ENCODE measurements around the gene NDUFS6.
"Not testable (repeated sequence)": the region's sequence is repeated elsewhere in the genome, so short reads cannot be mapped to it uniquely, and the experiment has no call there.

The NDUFS6 gene

DNA sequence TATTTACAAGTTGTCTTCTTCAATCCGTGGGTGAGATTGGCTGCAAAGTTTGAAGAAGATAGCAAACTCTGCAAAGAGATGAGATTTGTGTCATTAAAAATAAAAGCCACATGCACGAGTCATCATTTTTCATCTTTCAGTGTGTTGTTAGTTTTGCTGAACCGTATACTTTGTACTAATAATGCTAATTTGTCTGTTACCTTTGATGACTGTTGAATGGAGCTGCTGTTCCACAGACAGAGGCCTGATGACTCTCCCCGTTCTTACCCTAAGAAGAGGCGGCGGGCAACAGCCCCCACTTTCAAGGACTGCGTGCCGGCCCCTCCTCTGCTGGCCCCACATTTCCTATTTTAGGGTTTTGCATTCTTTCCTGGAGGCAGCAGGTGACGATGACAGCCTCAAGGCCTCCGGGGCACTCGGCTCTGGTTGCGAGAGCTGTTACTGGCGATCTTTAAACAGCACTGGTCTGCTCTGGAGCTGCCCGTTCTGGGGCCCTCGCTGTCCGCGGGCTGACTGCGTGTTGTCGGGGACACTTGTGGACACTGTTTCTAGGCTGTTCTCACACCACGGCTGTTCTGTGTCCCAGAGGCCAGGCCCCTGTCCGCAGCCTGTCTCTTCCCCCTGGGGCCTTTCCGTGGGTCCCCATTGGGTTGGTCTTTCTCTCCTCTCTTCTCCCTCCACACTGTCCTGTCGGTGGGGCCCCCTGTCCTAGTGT, 35.1 kb downstream of the NDUFS6 start:
- DNase-seq (ENCODE audit: low read depth) = no peak

DNA sequence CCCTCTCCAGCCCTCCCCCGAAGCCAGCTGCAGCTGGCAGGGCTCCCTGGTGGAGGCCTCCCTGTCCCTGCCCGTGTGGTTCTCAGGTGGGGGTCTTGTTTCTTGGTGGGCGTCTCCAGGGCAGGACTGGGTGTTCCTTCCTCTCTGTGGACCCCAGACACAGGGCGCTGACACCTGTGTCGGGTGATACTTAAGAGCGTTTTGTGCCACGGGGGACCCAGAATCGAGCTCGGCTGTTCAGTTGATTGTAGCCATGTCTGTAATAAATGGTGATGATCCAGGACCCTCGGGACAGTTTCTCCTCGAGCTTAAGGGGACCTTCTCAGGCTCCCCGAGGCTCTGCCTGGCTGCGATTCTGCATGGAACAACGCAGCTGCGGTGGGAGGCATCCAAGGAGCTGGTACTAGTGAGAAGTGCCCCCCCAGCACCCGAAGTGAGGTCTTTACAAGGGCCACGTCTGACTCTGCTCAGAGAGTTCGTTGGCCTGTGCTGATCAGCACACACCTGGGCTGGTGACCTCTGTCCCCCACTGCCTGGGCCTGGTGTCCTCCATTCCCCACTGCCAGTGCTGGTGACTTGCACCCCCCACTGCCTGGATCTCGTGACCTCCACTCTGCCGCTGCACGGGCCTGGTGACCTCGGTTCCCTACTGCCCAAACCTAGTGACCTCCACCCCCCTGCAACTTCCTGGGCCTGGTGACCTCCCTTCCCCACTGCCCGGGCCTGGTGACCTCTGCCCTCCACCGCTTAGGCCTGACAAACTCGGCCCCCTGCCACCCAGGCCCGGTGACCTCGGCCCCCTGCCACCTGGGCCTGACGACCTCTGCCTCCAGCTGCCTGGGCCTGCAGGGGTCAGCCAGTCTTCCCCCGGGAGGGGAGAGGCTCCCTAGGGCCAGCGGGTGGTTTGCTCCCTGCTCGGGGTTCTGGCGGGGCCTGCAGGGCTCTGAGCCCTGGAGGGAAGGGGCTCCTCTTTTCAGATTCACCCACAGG, 36.0 kb downstream of the NDUFS6 start:
- TF ChIP-seq, protein P1, sequence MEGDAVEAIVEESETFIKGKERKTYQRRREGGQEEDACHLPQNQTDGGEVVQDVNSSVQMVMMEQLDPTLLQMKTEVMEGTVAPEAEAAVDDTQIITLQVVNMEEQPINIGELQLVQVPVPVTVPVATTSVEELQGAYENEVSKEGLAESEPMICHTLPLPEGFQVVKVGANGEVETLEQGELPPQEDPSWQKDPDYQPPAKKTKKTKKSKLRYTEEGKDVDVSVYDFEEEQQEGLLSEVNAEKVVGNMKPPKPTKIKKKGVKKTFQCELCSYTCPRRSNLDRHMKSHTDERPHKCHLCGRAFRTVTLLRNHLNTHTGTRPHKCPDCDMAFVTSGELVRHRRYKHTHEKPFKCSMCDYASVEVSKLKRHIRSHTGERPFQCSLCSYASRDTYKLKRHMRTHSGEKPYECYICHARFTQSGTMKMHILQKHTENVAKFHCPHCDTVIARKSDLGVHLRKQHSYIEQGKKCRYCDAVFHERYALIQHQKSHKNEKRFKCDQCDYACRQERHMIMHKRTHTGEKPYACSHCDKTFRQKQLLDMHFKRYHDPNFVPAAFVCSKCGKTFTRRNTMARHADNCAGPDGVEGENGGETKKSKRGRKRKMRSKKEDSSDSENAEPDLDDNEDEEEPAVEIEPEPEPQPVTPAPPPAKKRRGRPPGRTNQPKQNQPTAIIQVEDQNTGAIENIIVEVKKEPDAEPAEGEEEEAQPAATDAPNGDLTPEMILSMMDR (conservative IDR thresholded peaks at IDR 0.05; ENCODE audit: low read depth, low read length) = no peak
- no peak for DNase-seq (ENCODE audit: low read depth)
- no peak overlapping the region for H3K4me3 ChIP-seq (ENCODE audit: low read length)

More for the DNA sequence above, 35.1 kb downstream of the NDUFS6 start:
- H3K4me3 ChIP-seq (ENCODE audit: low read length) = no peak overlapping the region
- TF ChIP-seq, protein P1 (conservative IDR thresholded peaks at IDR 0.05; ENCODE audit: low read depth, low read length) = no peak

DNA sequence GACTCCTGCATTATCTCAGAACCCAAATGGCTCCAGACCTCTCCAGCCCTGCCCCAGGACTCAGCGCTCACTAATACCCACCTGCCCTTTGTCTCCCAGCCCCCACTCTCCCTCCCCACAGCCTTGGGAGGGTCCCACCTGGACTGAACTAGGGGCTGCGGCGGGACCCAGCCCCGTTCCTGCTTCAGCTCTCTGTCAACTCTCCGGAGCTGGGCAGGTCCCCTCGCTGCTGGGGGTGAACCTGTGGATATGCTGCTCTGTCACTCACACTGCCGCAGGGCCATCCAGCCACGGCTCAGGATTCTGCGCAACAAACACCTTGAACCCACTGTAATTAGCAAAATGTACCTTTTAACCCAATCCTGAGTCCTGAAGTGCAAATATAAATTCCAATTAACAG, 36.8 kb downstream of the NDUFS6 start:
- no peak overlapping the region for H3K4me3 ChIP-seq (ENCODE audit: low read length)
- TF ChIP-seq, protein P1 (conservative IDR thresholded peaks at IDR 0.05; ENCODE audit: low read depth, low read length) = no peak

DNA sequence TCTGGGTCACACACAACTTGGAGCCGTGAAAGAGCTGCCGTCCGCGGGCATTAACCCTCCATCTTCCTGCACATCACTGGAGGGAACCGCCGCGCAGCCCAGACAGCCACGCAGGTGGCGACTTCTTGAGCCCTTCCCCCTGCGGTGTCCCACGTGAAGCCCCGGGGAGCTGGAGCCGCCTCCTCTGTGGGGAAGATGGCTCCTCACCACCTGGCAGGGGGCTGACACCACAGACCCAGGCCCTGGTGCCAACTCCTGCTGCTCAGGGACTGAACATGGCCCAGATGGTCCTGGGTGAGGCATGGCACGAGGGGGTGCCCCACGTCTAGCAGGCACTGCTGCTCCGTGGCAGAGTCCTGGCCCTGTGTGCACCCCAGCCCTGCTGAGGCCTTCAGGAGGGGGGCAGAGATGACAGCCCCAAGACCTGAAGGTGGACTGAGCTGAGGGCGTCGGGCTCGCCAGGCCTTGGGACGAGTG, 38.9 kb downstream of the NDUFS6 start:
- TF ChIP-seq, protein P1 (conservative IDR thresholded peaks at IDR 0.05; ENCODE audit: low read depth, low read length) = no peak
- H3K4me3 ChIP-seq (ENCODE audit: low read length) = no peak overlapping the region
- DNase-seq (ENCODE audit: low read depth) = no peak

More for the DNA sequence above, 36.8 kb downstream of the NDUFS6 start:
- DNase-seq (ENCODE audit: low read depth) = no peak

DNA sequence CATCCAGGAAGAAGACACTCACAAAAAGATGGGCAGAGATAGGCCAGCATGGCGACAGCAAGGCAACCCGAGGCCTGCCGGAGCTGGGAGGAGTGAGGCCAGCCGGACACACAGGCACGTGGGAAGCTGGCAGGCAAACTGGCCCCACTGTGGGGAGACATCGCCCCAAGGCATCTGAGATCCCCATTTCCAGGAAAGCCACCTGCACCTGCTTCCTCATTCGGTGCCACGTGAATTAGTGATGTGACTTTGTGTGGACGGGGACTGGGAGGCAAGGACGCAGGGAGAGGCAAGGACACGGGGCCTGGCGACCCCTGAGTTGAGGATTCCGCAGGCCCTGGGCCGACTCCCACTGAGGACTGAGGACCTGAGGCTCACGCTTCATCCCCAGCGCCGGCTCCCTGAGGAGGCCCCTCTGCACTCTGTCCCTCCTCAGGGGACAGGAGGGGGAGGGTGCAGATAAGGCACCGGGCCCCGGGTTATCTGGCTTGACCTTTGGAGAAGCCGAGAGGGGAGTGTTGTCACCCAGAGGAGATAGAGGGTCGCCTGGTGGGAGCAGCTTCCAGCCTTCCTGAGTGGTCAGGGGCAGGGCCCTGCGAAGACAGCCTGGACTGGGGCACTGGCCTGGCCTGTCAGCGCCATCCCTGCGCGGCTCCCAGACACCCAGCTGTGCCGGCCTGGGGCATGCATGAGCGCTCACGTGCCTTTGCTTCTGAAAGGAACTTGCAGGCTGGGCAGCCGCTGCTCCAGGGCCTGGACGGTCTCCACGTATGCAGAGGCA, 39.7 kb downstream of the NDUFS6 start:
- no peak for DNase-seq (ENCODE audit: low read depth)
- TF ChIP-seq, protein P1 (conservative IDR thresholded peaks at IDR 0.05; ENCODE audit: low read depth, low read length) = no peak

DNA sequence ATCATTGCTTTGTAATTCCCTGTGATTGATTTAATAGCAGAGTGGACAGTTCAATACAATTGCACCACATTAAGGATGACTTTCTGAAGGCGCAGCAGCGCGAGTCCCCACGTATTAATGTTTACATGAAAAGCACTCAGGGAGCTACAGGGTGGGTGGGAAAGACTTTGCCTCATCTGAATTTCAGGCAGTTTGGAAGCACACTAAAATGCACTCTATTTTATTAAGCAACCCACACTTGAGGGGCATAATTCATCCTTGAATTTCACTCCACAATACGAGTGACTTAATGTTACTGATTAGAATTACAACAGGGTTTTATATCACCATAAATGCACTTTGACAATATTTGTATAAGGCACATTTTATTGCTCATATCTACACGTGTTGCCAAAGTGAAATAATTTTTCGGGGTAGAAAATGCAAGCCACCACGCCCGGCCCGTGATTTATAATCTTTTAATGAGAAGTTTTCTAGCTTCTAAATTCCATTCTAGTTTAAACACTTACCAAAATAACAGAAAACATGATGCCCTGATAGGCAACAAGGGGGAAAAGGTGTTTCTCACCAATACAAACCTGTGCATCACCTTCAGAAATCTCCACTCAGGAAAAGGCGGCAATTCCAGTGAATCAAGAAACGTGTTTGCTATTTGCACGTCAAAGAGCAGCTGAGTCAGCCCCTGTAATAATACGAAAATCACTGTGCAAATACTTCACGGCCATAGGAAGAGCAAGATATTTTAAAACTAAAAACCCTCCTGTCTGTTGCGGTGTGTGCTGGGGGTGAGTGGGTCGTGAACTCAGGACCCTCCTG, 41.0 kb downstream of the NDUFS6 start:
- no peak for DNase-seq (ENCODE audit: low read depth)
- H3K4me3 ChIP-seq (ENCODE audit: low read length) = no peak overlapping the region
- TF ChIP-seq, protein P1 (conservative IDR thresholded peaks at IDR 0.05; ENCODE audit: low read depth, low read length) = no peak

More for the DNA sequence above, 39.7 kb downstream of the NDUFS6 start:
- no peak overlapping the region for H3K4me3 ChIP-seq (ENCODE audit: low read length)

DNA sequence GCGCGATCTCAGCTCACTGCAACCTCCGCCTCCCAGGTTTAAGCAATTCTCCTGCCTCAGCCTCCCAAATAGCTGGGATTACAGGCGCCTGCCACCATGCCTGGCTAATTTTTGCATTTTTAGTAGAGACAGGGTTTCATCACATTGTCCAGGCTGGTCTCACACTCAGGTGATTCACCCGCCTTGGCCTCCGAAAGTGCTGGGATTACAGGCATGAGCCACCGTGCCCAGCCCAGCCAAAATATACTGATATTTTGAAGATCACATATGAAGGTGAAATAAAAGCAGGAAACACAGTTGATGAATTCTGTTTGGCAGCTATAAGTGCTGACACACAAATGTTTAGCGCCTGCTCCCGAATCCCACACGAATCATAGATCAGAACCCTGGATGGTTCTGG, 42.6 kb downstream of the NDUFS6 start:
- DNase-seq (ENCODE audit: low read depth); H3K4me3 ChIP-seq (ENCODE audit: low read length): not testable (repeated sequence)

Data from retinal pigment epithelial cell (primary cell).